CD14-positive monocyte (primary cell): ENCODE measurements around the gene RAB3GAP2. TPM values are rescaled to one million over a fixed set of nuclear protein-coding genes. Genes with fewer than 3 reads are reported as not detected.

Experiments used
- DNase-seq, 3 donors: peaks; one replicate each; pipeline ENCODE4 v3.0.0-alpha.2; 2011 to 2022
- H2AFZ ChIP-seq: 2 replicates; pipeline ENCODE4 v1.6.0; 2012; ENCODE audit warnings: mild to moderate bottlenecking, low read depth, low read length, inconsistent platforms; ENCODE audit not compliant: insufficient read depth, poor library complexity, severe bottlenecking
- H3K27ac ChIP-seq, 2 donors: 1 replicate in 1 of 2; 2 replicates in 1 of 2; pipeline ENCODE4 v1.5.1; 2012 to 2013; ENCODE audit warnings: low read length in 2 of 2, control low read depth in 1 of 2, inconsistent platforms in 1 of 2, low read depth in 1 of 2, mild to moderate bottlenecking in 1 of 2
- H3K27me3 ChIP-seq, 2 donors: one replicate each; pipeline versions ENCODE4 v1.6.0 to v1.6.1; 2011 to 2013; ENCODE audit warnings: low read length in 2 of 2; ENCODE audit not compliant: control insufficient read depth in 2 of 2, insufficient read depth in 2 of 2
- H3K36me3 ChIP-seq, 2 donors: replicated peaks in 1 of 2; 1 replicate in 1 of 2; 2 replicates in 1 of 2; pipeline versions ENCODE4 v1.5.1 to v1.6.1; 2012 to 2013; ENCODE audit warnings: low read length in 2 of 2, control low read depth in 1 of 2, inconsistent platforms in 1 of 2, mild to moderate bottlenecking in 1 of 2; ENCODE audit not compliant: insufficient read depth in 2 of 2, control insufficient read depth in 1 of 2
- H3K4me1 ChIP-seq, 2 donors: 1 replicate in 1 of 2; 2 replicates in 1 of 2; pipeline versions ENCODE4 v1.5.1 to v1.6.1; 2012 to 2013; ENCODE audit warnings: low read length in 2 of 2, control low read depth in 1 of 2, inconsistent platforms in 1 of 2, mild to moderate bottlenecking in 1 of 2, moderate library complexity in 1 of 2; ENCODE audit not compliant: insufficient read depth in 2 of 2, control insufficient read depth in 1 of 2
- H3K4me2 ChIP-seq: replicated peaks from 2 replicates; pipeline ENCODE3; 2012; ENCODE audit warnings: low read length, moderate library complexity, mild to moderate bottlenecking; ENCODE audit not compliant: poor library complexity, severe bottlenecking; ENCODE audit errors: extremely low read depth
- H3K4me3 ChIP-seq, 3 experiments: fragments of 200-600 bp in 1 of 3; sonication (generic) in 1 of 3; replicated peaks in 1 of 3; 1 replicate in 2 of 3; 2 replicates in 1 of 3; pipeline ENCODE4 v1.5.1; 2011 to 2013; ENCODE audit warnings: low read length in 3 of 3, mild to moderate bottlenecking in 3 of 3, control low read depth in 2 of 3, low read depth in 2 of 3, inconsistent platforms in 1 of 3, moderate library complexity in 1 of 3
- H3K79me2 ChIP-seq: 2 replicates; pipeline ENCODE4 v1.6.0; 2012; ENCODE audit warnings: mild to moderate bottlenecking, control low read depth, inconsistent platforms, low read length, moderate library complexity; ENCODE audit not compliant: insufficient read depth
- H3K9ac ChIP-seq: 2 replicates; pipeline ENCODE4 v1.6.0; 2017; ENCODE audit warnings: low read length, mild to moderate bottlenecking; ENCODE audit not compliant: insufficient read depth, poor library complexity, severe bottlenecking
- H3K9me3 ChIP-seq, 2 donors: replicated peaks in 1 of 2; 1 replicate in 1 of 2; 2 replicates in 1 of 2; pipeline versions ENCODE4 v1.5.1 to v1.6.1; 2012 to 2013; ENCODE audit warnings: low read length in 2 of 2, control low read depth in 1 of 2; ENCODE audit not compliant: control insufficient read depth in 1 of 2, insufficient read depth in 1 of 2
- H4K20me1 ChIP-seq: 2 replicates; pipeline ENCODE4 v1.6.0; 2012; ENCODE audit warnings: mild to moderate bottlenecking, low read length, control low read depth, moderate library complexity; ENCODE audit not compliant: insufficient read depth
- H3K27ac Mint-ChIP-seq, 7 donors: one replicate each; pipeline ENCODE4 v1.8.0; 2020; ENCODE audit warnings: mild to moderate bottlenecking in 7 of 7, mixed read lengths in 7 of 7, moderate library complexity in 6 of 7, inconsistent platforms in 2 of 7
- H3K27me3 Mint-ChIP-seq, 3 donors: one replicate each; pipeline ENCODE4 v1.8.0; 2021 to 2022; ENCODE audit warnings: low read depth in 3 of 3, mild to moderate bottlenecking in 3 of 3, mixed read lengths in 3 of 3, moderate library complexity in 3 of 3, inconsistent platforms in 1 of 3
- H3K36me3 Mint-ChIP-seq, 2 donors: one replicate each; pipeline ENCODE4 v1.8.0; 2020; ENCODE audit warnings: mixed read lengths in 2 of 2, inconsistent platforms in 1 of 2, mild to moderate bottlenecking in 1 of 2
- H3K4me1 Mint-ChIP-seq: one replicate; pipeline ENCODE4 v1.8.0; 2020; ENCODE audit warnings: mild to moderate bottlenecking, mixed read lengths
- H3K4me3 Mint-ChIP-seq, 2 donors: one replicate each; pipeline ENCODE4 v1.8.0; 2020; ENCODE audit warnings: mild to moderate bottlenecking in 2 of 2, mixed read lengths in 2 of 2, moderate library complexity in 1 of 2
- H3K9me3 Mint-ChIP-seq, 7 donors: one replicate each; pipeline ENCODE4 v1.8.0; 2020 to 2022; ENCODE audit warnings: mixed read lengths in 7 of 7, mild to moderate bottlenecking in 6 of 7, moderate library complexity in 6 of 7, inconsistent platforms in 2 of 7
- WGBS: methylation state at CpG from one replicate; pipeline ENCODE4 v1.1.5; 2013; ENCODE audit warnings: missing lambda C conversion rate; ENCODE audit not compliant: insufficient coverage; 5-methylcytosine and 5-hydroxymethylcytosine counted together
- intact Hi-C, 2 donors: fragments of 100-400 bp; cut with micrococcal nuclease; formaldehyde crosslinking; loops; one replicate each; pipeline versions ENCODE4 v1.15.0 to v1.15.1; 2023
- polyA plus RNA-seq, 3 donors: library from polyadenylated mRNA; depleted of rRNA in 1 of 3; unstranded in 2 of 3; stranded (reverse) in 1 of 3; fragments of 300-500 nt in 2 of 3; fragments of >200 nt in 1 of 3; fragmentation: Illumina TruSeq in 2 of 3; gene quantifications; 1 replicate in 2 of 3; 2 replicates in 1 of 3; pipeline ENCODE4 v1.2.3, GENCODE V29; 2012 to 2021
- TF ChIP-seq, protein P1 (sequence below): fragments of 200-600 bp; IDR thresholded peaks from one replicate; pipeline ENCODE4 v1.8.0; 2022; ENCODE audit warnings: antibody characterized with exemption, mild to moderate bottlenecking

Gene RAB3GAP2
- polyA plus RNA-seq, 3 donors: 9.8 to 12.1 (median 11.6) TPM

DNA sequence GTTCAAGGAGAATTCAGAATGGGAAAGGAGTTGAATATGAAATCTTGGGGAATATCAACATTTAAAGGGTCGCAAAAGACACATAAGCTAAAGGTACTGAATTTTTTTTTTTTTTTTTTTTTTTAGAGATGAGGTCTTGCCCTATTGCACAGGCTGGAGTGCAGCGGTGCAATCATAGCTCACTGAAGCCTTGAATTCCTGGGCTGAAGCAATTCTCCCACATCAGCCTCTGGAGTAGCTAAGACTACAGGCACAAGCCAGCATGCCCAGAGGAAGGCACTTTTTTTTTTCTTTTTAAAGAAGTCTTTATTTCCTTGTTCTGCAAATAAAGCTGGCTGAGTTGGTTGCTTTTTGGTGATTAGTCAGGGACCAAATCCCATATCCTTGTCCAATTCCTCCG, 44.1 kb upstream of the RAB3GAP2 start:
- Histone ChIP-seq H4K20me1 (no peaks in the 10 kb centered on the region), H2AFZ (no peak overlapping the region), H3K36me3 (no peaks in the 10 kb centered on the region), H3K4me1 (no peaks in the 10 kb centered on the region), H3K4me2 (no peak overlapping the region), H3K79me2 (no peaks in the 10 kb centered on the region), H3K27me3 (no peaks in the 10 kb centered on the region), H3K9me3 (no peaks in the 10 kb centered on the region), H3K4me3 (no peak overlapping the region), H3K27ac (no peak overlapping the region), H3K9ac (no peak overlapping the region)
- TF ChIP-seq, protein P1, sequence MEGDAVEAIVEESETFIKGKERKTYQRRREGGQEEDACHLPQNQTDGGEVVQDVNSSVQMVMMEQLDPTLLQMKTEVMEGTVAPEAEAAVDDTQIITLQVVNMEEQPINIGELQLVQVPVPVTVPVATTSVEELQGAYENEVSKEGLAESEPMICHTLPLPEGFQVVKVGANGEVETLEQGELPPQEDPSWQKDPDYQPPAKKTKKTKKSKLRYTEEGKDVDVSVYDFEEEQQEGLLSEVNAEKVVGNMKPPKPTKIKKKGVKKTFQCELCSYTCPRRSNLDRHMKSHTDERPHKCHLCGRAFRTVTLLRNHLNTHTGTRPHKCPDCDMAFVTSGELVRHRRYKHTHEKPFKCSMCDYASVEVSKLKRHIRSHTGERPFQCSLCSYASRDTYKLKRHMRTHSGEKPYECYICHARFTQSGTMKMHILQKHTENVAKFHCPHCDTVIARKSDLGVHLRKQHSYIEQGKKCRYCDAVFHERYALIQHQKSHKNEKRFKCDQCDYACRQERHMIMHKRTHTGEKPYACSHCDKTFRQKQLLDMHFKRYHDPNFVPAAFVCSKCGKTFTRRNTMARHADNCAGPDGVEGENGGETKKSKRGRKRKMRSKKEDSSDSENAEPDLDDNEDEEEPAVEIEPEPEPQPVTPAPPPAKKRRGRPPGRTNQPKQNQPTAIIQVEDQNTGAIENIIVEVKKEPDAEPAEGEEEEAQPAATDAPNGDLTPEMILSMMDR: no peak
- intact Hi-C loops: no loop called here
- Mint-ChIP-seq H3K27ac (no peak overlapping the region), H3K4me1 (no peaks in the 10 kb centered on the region), H3K9me3 (peaks cover 0 to 1% (median 0%) of the 10 kb centered on the region in 7 donors), H3K4me3 (no peak overlapping the region), H3K36me3 (no peaks in the 10 kb centered on the region), H3K27me3 (peaks cover 3 to 8% (median 5%) of the 10 kb centered on the region in 3 donors)
- WGBS: 92% methylated on average over 2 of the region's 3 CpGs
- no peak for DNase-seq

DNA sequence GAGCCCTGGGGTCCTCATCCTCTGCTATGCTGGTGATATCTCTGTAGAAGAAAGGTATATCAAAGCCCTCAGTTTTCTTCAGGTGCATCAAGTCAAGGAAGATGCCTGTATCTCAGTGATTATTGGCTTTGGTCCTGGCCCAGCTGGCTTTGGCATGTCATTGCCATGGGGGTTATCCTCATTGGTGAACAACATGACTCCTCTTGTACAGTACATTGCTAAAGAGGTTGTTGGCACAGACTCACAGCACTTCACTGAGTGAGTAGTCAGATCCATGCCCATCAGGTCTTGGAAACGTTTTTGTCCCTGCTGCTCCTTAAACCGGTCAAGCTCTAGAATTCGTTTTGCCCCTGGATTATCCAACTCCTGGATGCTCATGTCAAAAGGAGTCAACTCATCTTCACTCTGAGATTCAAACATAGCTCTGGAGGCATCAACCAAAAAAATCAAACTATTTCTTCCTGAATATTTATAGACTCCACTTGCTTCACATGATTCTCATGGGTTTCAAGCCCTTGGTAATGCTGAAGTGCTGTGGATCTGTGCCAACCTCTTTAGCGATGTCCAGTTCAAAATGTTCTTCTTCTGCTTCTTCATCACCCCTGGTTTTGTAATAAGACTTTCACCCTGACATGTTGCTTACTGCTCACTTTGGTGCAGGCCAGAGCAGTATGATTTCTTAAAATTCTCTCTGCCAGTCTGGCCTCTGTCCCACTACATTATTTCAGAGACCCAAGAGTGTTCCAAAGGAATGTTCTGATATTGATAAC, 43.0 kb upstream of the RAB3GAP2 start:
- H2AFZ ChIP-seq: no peak overlapping the region
- H3K4me3 Mint-ChIP-seq: no peak overlapping the region
- no peaks in the 10 kb centered on the region for H3K79me2 ChIP-seq
- H3K4me1 ChIP-seq: no peaks in the 10 kb centered on the region
- no peaks in the 10 kb centered on the region for H3K9me3 ChIP-seq
- no peak overlapping the region for H3K4me3 ChIP-seq
- H3K36me3 ChIP-seq: no peaks in the 10 kb centered on the region
- no peak overlapping the region for H3K9ac ChIP-seq
- H3K4me1 Mint-ChIP-seq: no peaks in the 10 kb centered on the region
- H4K20me1 ChIP-seq: no peaks in the 10 kb centered on the region
- H3K27me3 Mint-ChIP-seq: peaks cover 4 to 7% (median 4%) of the 10 kb centered on the region in 3 donors
- no peak for DNase-seq
- peaks cover 0 to 3% (median 0%) of the 10 kb centered on the region in 7 donors for H3K9me3 Mint-ChIP-seq
- H3K4me2 ChIP-seq: no peak overlapping the region
- H3K27ac Mint-ChIP-seq: no peak overlapping the region
- H3K27ac ChIP-seq: no peak overlapping the region
- TF ChIP-seq, protein P1: no peak
- H3K27me3 ChIP-seq: no peaks in the 10 kb centered on the region
- WGBS: 84% methylated on average over 4 of the region's 4 CpGs
- H3K36me3 Mint-ChIP-seq: no peaks in the 10 kb centered on the region
- intact Hi-C loops: no loop called here
